ENCODE data around the gene POLK. TPM values are rescaled to one million over a fixed set of nuclear protein-coding genes. Genes with fewer than 3 reads are reported as not detected.

The POLK gene
- total and polyA plus RNA-seq, 2 of the 13 experiments (the other 11 are each of a cell fraction or from before 2014, with no cell fraction given), result 8.6 to 11.7 TPM

GRCh38 chr5:75623846-75624245 lies 112.2 kb downstream of the POLK start (continued):
- no peak for TF ChIP-seq ZNF282 (IDR thresholded peaks at IDR 0.05; ENCODE audit: partially characterized antibody)
- no peak for TF ChIP-seq ZNF251 (CRISPR knock-in tag; IDR thresholded peaks at IDR 0.05)
- no peak for TF ChIP-seq DPF2 (CRISPR knock-in tag; IDR thresholded peaks at IDR 0.05; ENCODE audit: borderline replicate concordance, low read depth)
- TF ChIP-seq ZNF331 (CRISPR knock-in tag; IDR thresholded peaks at IDR 0.05), result no peak
- no peak for TF ChIP-seq ZNF672 (CRISPR knock-in tag; IDR thresholded peaks at IDR 0.05)
- no peak for TF ChIP-seq TP53 (CRISPR knock-in tag; conservative IDR thresholded peaks at IDR 0.05)
- TF ChIP-seq U2AF1 (optimal IDR thresholded peaks at IDR 0.05; ENCODE audit: low read depth, low read length), result no peak
- no peak for TF ChIP-seq SETDB1 (CRISPR knock-in tag; IDR thresholded peaks at IDR 0.05; ENCODE audit: borderline replicate concordance)

- no peaks in the 10 kb centered on the region for H3K79me2 ChIP-seq (ENCODE audit: insufficient read depth, low read length)
- TF ChIP-seq TCF7L2 (IDR thresholded peaks at IDR 0.05; ENCODE audit: low read depth, low read length) (no peak), GABPB1 (CRISPR knock-in tag; IDR thresholded peaks at IDR 0.05) (no peak), REPIN1 (CRISPR knock-in tag; IDR thresholded peaks at IDR 0.05; ENCODE audit: borderline replicate concordance, low read depth) (no peak), CBX5 (CRISPR knock-in tag; IDR thresholded peaks at IDR 0.05; ENCODE audit: borderline replicate concordance) (no peak), RFXAP (CRISPR knock-in tag; IDR thresholded peaks at IDR 0.05; ENCODE audit: borderline replicate concordance) (no peak), HOXA7 (CRISPR knock-in tag; IDR thresholded peaks at IDR 0.05) (no peak), HNF4G (IDR thresholded peaks at IDR 0.05; ENCODE audit: borderline replicate concordance, low read depth, low read length) (no peak), HNF4G (CRISPR knock-in tag; IDR thresholded peaks at IDR 0.05; ENCODE audit: borderline replicate concordance, low read depth) (no peak), SRY (CRISPR knock-in tag; IDR thresholded peaks at IDR 0.05) (no peak), ZBTB44 (CRISPR knock-in tag; IDR thresholded peaks at IDR 0.05) (no peak), RBM22 (optimal IDR thresholded peaks at IDR 0.05; ENCODE audit: low read length) (no peak)
- H3K4me1 ChIP-seq (ENCODE audit: insufficient read depth, low read length), result peaks cover 15% of the 10 kb centered on the region
- H3K27ac ChIP-seq (ENCODE audit: extremely low read length, insufficient read depth, low read length), result no peak overlapping the region
- ChIA-PET POLR2A (no interaction called here), CTCF (ENCODE audit: low intra/inter-chr PET ratio, low total read pairs) (no interaction called here)
- no peak for FAIRE-seq
- no peaks in the 10 kb centered on the region for H4K20me1 ChIP-seq (ENCODE audit: insufficient read depth, low read length)
- DNase-seq (ENCODE audit: low spot score), result no peak
- H3K36me3 ChIP-seq (replicated peaks in 1 of 2; ENCODE audit: control insufficient read depth in 1 of 2, insufficient read depth in 2 of 2, low read length in 2 of 2), result no peaks in the 10 kb centered on the region
- no peak overlapping the region for H3K4me2 ChIP-seq (ENCODE audit: low read depth, low read length)
- H3K27me3 ChIP-seq (ENCODE audit: control insufficient read depth in 1 of 2, insufficient read depth in 2 of 2, low read length in 2 of 2), result no peaks in the 10 kb centered on the region
- no peaks in the 10 kb centered on the region for H3K9me3 ChIP-seq (ENCODE audit: low read length)
- in situ Hi-C loops (cut with HindIII; ENCODE audit: extremely low pct_ligation_motif_present, low pct_unique_long_range_greater_than_20kb), result no loop called here
- no TSS peak for BruUV-seq (replicated peaks)
- intact Hi-C loops (cut with micrococcal nuclease; ENCODE audit: unreplicated experiment), result no loop called here
- no peak for ATAC-seq
- no peak overlapping the region for H2AFZ ChIP-seq (ENCODE audit: low read length)
- no peak overlapping the region for H3K9ac ChIP-seq (ENCODE audit: insufficient read depth, low read depth, low read length)
- no peak overlapping the region for H3K4me3 ChIP-seq (replicated peaks in 1 of 3; ENCODE audit: insufficient read depth in 1 of 3, low read depth in 2 of 3, low read length in 3 of 3)
Measured at GRCh38 chr5:75626959-75627358, 115.3 kb downstream of the POLK start.
